Spleen (tissue), 11 donors: Measurements from ENCODE around the gene RBPMS2. TPM values are rescaled to one million over a fixed set of nuclear protein-coding genes. Genes with fewer than 3 reads are reported as not detected.

Experiments used
- DNase-seq: peaks from one replicate; pipeline ENCODE4 v3.0.0-alpha.2; 2020
- H3K27ac ChIP-seq, 8 donors: fragments of 200-600 bp; sonication (generic) in 7 of 8; 1 replicate in 4 of 8; 2 replicates in 4 of 8; pipeline versions ENCODE4 v1.5.0 to v1.8.0; 2016 to 2021; ENCODE audit warnings: inconsistent platforms in 4 of 8, mild to moderate bottlenecking in 4 of 8, moderate library complexity in 1 of 8
- H3K27me3 ChIP-seq, 7 donors: fragments of 200-600 bp; sonication (generic) in 6 of 7; replicated peaks in 1 of 7; 1 replicate in 4 of 7; 2 replicates in 3 of 7; pipeline versions ENCODE4 v1.5.0 to v1.8.0; 2016 to 2021; ENCODE audit warnings: inconsistent platforms in 3 of 7, mild to moderate bottlenecking in 1 of 7
- H3K36me3 ChIP-seq, 6 donors: fragments of 200-600 bp; sonication (generic) in 5 of 6; 1 replicate in 4 of 6; 2 replicates in 2 of 6; pipeline versions ENCODE4 v1.5.0 to v1.8.0; 2016 to 2021; ENCODE audit warnings: inconsistent platforms in 2 of 6
- H3K4me1 ChIP-seq, 6 donors: fragments of 200-600 bp; sonication (generic) in 5 of 6; 1 replicate in 3 of 6; 2 replicates in 3 of 6; pipeline versions ENCODE4 v1.5.0 to v1.8.0; 2016 to 2021; ENCODE audit warnings: inconsistent platforms in 3 of 6
- H3K4me3 ChIP-seq, 8 donors: fragments of 200-600 bp; sonication (generic) in 7 of 8; 1 replicate in 4 of 8; 2 replicates in 4 of 8; pipeline versions ENCODE4 v1.5.0 to v1.8.0; 2016 to 2021; ENCODE audit warnings: inconsistent platforms in 4 of 8, mild to moderate bottlenecking in 4 of 8, moderate library complexity in 2 of 8
- H3K9me3 ChIP-seq, 8 donors: fragments of 200-600 bp; sonication (generic) in 7 of 8; 1 replicate in 4 of 8; 2 replicates in 4 of 8; pipeline versions ENCODE4 v1.5.0 to v1.8.0; 2016 to 2021; ENCODE audit warnings: inconsistent platforms in 4 of 8
- POLR2A ChIP-seq, 3 donors: fragments of 450-650 bp; IDR thresholded peaks; one replicate each; pipeline ENCODE4 v1.5.1; 2017; ENCODE audit warnings: antibody characterized with exemption in 3 of 3, mild to moderate bottlenecking in 1 of 3
- POLR2AphosphoS5 ChIP-seq, 3 donors: sonication (generic); formaldehyde crosslinking; IDR thresholded peaks; one replicate each; pipeline ENCODE4 v1.5.1; 2017; ENCODE audit warnings: antibody characterized with exemption in 3 of 3
- WGBS, 5 donors: extraction: QIAGEN DNeasy Blood & Tissue Kit in 3 of 5; methylation state at CpG; one replicate each; pipeline versions ENCODE4 v1.1.5 to v1.1.7; 2013 to 2018; 5-methylcytosine and 5-hydroxymethylcytosine counted together
- intact Hi-C: fragments of 100-400 bp; cut with DNase I; formaldehyde crosslinking; loops from one replicate; pipeline ENCODE4 v1.15.0; 2023; ENCODE audit warnings: low total_unique reads
- polyA plus RNA-seq, 3 donors: library from polyadenylated mRNA; stranded (reverse); fragments of 200-250 nt; gene quantifications; one replicate each; pipeline ENCODE4 v1.2.1, GENCODE V29; 2013
- total RNA-seq, 7 donors: library from RNA; depleted of rRNA in 3 of 7; stranded (reverse); fragments of >200 nt in 3 of 7; fragmentation: NEBNext Ultra II Directional in 4 of 7; extraction: Animal tissue kit (Norgen Biotek cat#: 25700) in 4 of 7; gene quantifications; one replicate each; pipeline versions ENCODE4 v1.1.0 to v1.2.1, GENCODE V29; 2016 to 2021
- TF ChIP-seq, protein P1 (sequence below), 11 experiments: fragments of 200-600 bp in 7 of 11; fragments of 450-650 bp in 4 of 11; sonication (generic) in 4 of 11; IDR thresholded peaks in 8 of 11; conservative IDR thresholded peaks in 3 of 11; 1 replicate in 7 of 11; 2 replicates in 4 of 11; pipeline versions ENCODE4 v1.4.0 to v1.8.0; 2016 to 2021; ENCODE audit warnings: antibody characterized with exemption in 11 of 11, inconsistent platforms in 4 of 11, mild to moderate bottlenecking in 1 of 11
- donor health status: healthy with polysubstance abuse.
- donor health status: DM: no; HTN: no; CAD: no; lungs with moderate emphysema.
- donor health status: DM: no; HTN: no; CAD: no.
- donor health status: Bipolar disorder and iron deficiency.
- donor health status: healthy.
- donor health status: DM: no; HTN: no; CAD: no.
- donor health status: DM: yes; HTN: yes; CAD: no.

RBPMS2 gene
- total and polyA plus RNA-seq, 10 donors, result 1.0 to 6.0 (median 2.7) TPM

- no peaks in the 10 kb centered on the region for H3K36me3 ChIP-seq
- no peaks in the 10 kb centered on the region for H3K27me3 ChIP-seq
- no peak overlapping the region for H3K27ac ChIP-seq
- no peaks in the 10 kb centered on the region for H3K4me1 ChIP-seq
- 86 to 97% (median 96%) methylated on average over 3 of the region's 3 CpGs for WGBS, 5 donors
- no peak for DNase-seq
- no peaks in the 10 kb centered on the region for H3K9me3 ChIP-seq
- TF ChIP-seq POLR2AphosphoS5 (IDR thresholded peaks at IDR 0.05), result no peak
- TF ChIP-seq, protein P1, sequence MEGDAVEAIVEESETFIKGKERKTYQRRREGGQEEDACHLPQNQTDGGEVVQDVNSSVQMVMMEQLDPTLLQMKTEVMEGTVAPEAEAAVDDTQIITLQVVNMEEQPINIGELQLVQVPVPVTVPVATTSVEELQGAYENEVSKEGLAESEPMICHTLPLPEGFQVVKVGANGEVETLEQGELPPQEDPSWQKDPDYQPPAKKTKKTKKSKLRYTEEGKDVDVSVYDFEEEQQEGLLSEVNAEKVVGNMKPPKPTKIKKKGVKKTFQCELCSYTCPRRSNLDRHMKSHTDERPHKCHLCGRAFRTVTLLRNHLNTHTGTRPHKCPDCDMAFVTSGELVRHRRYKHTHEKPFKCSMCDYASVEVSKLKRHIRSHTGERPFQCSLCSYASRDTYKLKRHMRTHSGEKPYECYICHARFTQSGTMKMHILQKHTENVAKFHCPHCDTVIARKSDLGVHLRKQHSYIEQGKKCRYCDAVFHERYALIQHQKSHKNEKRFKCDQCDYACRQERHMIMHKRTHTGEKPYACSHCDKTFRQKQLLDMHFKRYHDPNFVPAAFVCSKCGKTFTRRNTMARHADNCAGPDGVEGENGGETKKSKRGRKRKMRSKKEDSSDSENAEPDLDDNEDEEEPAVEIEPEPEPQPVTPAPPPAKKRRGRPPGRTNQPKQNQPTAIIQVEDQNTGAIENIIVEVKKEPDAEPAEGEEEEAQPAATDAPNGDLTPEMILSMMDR (IDR thresholded peaks at IDR 0.05 in 8 of 11, conservative IDR thresholded peaks at IDR 0.05 in 3 of 11), result no peak
- TF ChIP-seq POLR2A (IDR thresholded peaks at IDR 0.05), result no peak
- no peak overlapping the region for H3K4me3 ChIP-seq
- intact Hi-C loops, result no loop called here
These were observed 16.9 kb upstream of the RBPMS2 start for GRCh38 chr15:64792282-64792681.

GRCh38 chr15:64791401-64791800 lies 16.0 kb upstream of the RBPMS2 start:
- no peak overlapping the region for H3K4me3 ChIP-seq
- intact Hi-C loops, result no loop called here
- WGBS, 5 donors, result 34 to 59% (median 44%) methylated on average over 4 of the region's 4 CpGs
- H3K27ac ChIP-seq, result no peak overlapping the region
- no peaks in the 10 kb centered on the region for H3K27me3 ChIP-seq
- no peaks in the 10 kb centered on the region for H3K9me3 ChIP-seq
- DNase-seq, result no peak
- no peaks in the 10 kb centered on the region for H3K4me1 ChIP-seq
- TF ChIP-seq POLR2AphosphoS5 (IDR thresholded peaks at IDR 0.05), result no peak
- TF ChIP-seq, protein P1 (IDR thresholded peaks at IDR 0.05 in 8 of 11, conservative IDR thresholded peaks at IDR 0.05 in 3 of 11), result no peak
- TF ChIP-seq POLR2A (IDR thresholded peaks at IDR 0.05), result no peak
- H3K36me3 ChIP-seq, result no peaks in the 10 kb centered on the region

DNA sequence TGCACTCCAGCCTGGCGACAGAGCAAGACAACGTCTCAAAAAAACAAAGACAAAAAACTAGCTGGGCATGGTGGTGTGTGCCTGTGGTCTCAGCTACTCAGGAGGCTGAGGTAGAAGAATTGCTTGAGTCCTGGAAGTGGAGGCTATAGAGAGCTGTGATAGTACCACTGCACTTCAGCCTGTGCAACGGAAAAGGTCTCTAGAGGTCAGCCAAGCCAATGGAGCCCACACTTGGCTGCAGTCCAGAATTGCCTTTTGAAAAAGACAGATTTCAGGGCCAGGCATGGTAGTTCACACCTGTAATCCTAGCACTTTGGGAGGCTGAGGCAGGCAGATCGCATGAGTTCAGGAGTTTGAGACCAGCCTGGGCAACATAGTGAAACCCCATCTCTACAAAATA lies 8.4 kb upstream of the RBPMS2 start:
- peaks cover 0 to 4% (median 0%) of the 10 kb centered on the region in 6 donors for H3K4me1 ChIP-seq
- TF ChIP-seq, protein P1 (IDR thresholded peaks at IDR 0.05 in 8 of 11, conservative IDR thresholded peaks at IDR 0.05 in 3 of 11), result no peak
- no peak for TF ChIP-seq POLR2AphosphoS5 (IDR thresholded peaks at IDR 0.05)
- TF ChIP-seq POLR2A (IDR thresholded peaks at IDR 0.05), result no peak
- H3K27me3 ChIP-seq, result no peaks in the 10 kb centered on the region
- WGBS, 5 donors, result 89 to 93% (median 90%) methylated on average over 4 of the region's 4 CpGs
- H3K4me3 ChIP-seq, result no peak overlapping the region
- intact Hi-C loops, result no loop called here
- H3K9me3 ChIP-seq, result no peaks in the 10 kb centered on the region
- no peaks in the 10 kb centered on the region for H3K36me3 ChIP-seq
- DNase-seq, result no peak
- no peak overlapping the region for H3K27ac ChIP-seq

- no peaks in the 10 kb centered on the region for H3K36me3 ChIP-seq
- 62 to 94% (median 89%) methylated on average over 5 of the region's 5 CpGs for WGBS, 5 donors
These were observed 7.4 kb upstream of the RBPMS2 start for GRCh38 chr15:64782751-64783150.

GRCh38 chr15:64781299-64781698 lies 5.9 kb upstream of the RBPMS2 start:
- Histone ChIP-seq H3K4me3 (no peak overlapping the region), H3K36me3 (no peaks in the 10 kb centered on the region), H3K9me3 (no peaks in the 10 kb centered on the region), H3K4me1 (peaks cover 0 to 11% (median 4%) of the 10 kb centered on the region in 6 donors), H3K27me3 (peaks cover 0 to 11% (median 2%) of the 10 kb centered on the region in 7 donors), H3K27ac (no peak overlapping the region)
- intact Hi-C loops, result no loop called here
- 89 to 96% (median 92%) methylated on average over 6 of the region's 6 CpGs for WGBS, 5 donors
- DNase-seq, result no peak
- TF ChIP-seq POLR2AphosphoS5 (IDR thresholded peaks at IDR 0.05) (no peak), POLR2A (IDR thresholded peaks at IDR 0.05) (no peak)
- TF ChIP-seq, protein P1 (IDR thresholded peaks at IDR 0.05 in 8 of 11, conservative IDR thresholded peaks at IDR 0.05 in 3 of 11), result no peak

More at GRCh38 chr15:64782751-64783150, 7.4 kb upstream of the RBPMS2 start:
- Histone ChIP-seq H3K9me3 (no peaks in the 10 kb centered on the region), H3K27me3 (no peaks in the 10 kb centered on the region), H3K27ac (no peak overlapping the region), H3K4me3 (no peak overlapping the region), H3K4me1 (peaks cover 0 to 4% (median 0%) of the 10 kb centered on the region in 6 donors)
- intact Hi-C loops, result no loop called here
- no peak for DNase-seq
- TF ChIP-seq POLR2AphosphoS5 (IDR thresholded peaks at IDR 0.05), result no peak
